HCT116 (cell line): ENCODE measurements around the gene ITPR1. TPM values are rescaled to one million over a fixed set of nuclear protein-coding genes. Genes with fewer than 3 reads are reported as not detected.
A peak's percentile ranks its signal among the peaks of the same experiment; 100 is the strongest.

Experiments
- ATAC-seq: fragments of 200-7000 bp; cut with Tn5 transposase; 2 replicates; pipeline ENCODE4 v1.9.1; 2020; ENCODE audit warnings: mild to moderate bottlenecking, moderate library complexity
- BruUV-seq: library from RNA; stranded (reverse); fragments of 400-500 nt; replicated peaks from 2 replicates; lab custom pipeline; 2021; lab: Mats Ljungman, UMichigan
- CTCF ChIA-PET: fragments of 300-600 bp; sonication (Branson Sonifier 250); formaldehyde crosslinking; loops from one replicate; lab custom pipeline; 2021; ENCODE audit warnings: antibody characterized with exemption; lab: Charles Lee
- POLR2A ChIA-PET: fragments of 300-600, 350-600 bp; sonication (Branson Sonifier 250); formaldehyde crosslinking; loops from one replicate; lab custom pipeline; 2021; ENCODE audit warnings: antibody characterized with exemption; lab: Charles Lee
- RAD21 ChIA-PET, 2 experiments: fragments of 300-600 bp; sonication (Branson Sonifier 250); formaldehyde crosslinking; loops; one replicate each; lab custom pipeline; 2023; ENCODE audit warnings: low total read pairs in 2 of 2; ENCODE audit not compliant: uncharacterized antibody in 2 of 2, unreplicated experiment in 2 of 2, low non-redundant PET in 1 of 2; lab: Charles Lee
- DNase-seq: peaks from one replicate; pipeline ENCODE4 v3.0.0-alpha.2; 2010; ENCODE audit warnings: low read depth, low spot score
- H2AFZ ChIP-seq: fragments of 200-600 bp; shearing (Covaris generic), sonication (generic); 2 replicates; pipeline ENCODE4 v1.6.1; 2017; ENCODE audit warnings: low read depth, mixed run types, mixed read lengths, antibody characterized with exemption, low read length; ENCODE audit not compliant: poor library complexity, severe bottlenecking
- H3K27ac ChIP-seq: 2 replicates; pipeline ENCODE4 v1.5.1; 2012; ENCODE audit warnings: low read depth, low read length
- H3K27me3 ChIP-seq: fragments of 200-600 bp; sonication (generic); 2 replicates; pipeline ENCODE4 v1.6.1; 2016; ENCODE audit warnings: mixed run types, low read length, mixed read lengths; ENCODE audit not compliant: insufficient read depth
- H3K36me3 ChIP-seq, 2 experiments: fragments of 200-500 bp in 1 of 2; fragments of 200-600 bp in 1 of 2; sonication (Bioruptor generic) in 1 of 2; sonication (generic) in 1 of 2; 2 replicates each; pipeline versions ENCODE4 v1.5.1 to v1.6.1; 2014 to 2016; ENCODE audit warnings: low read length in 2 of 2, inconsistent platforms in 1 of 2, mixed read lengths in 1 of 2, mixed run types in 1 of 2; ENCODE audit not compliant: insufficient read depth in 2 of 2, control insufficient read depth in 1 of 2
- H3K4me1 ChIP-seq, 2 experiments: fragments of 200-600 bp in 1 of 2; sonication (generic) in 1 of 2; 2 replicates each; pipeline versions ENCODE4 v1.5.1 to v1.6.1; 2012 to 2017; ENCODE audit warnings: low read length in 2 of 2, inconsistent platforms in 1 of 2, mild to moderate bottlenecking in 1 of 2, mixed read lengths in 1 of 2, mixed run types in 1 of 2, moderate library complexity in 1 of 2; ENCODE audit not compliant: insufficient read depth in 2 of 2, control insufficient read depth in 1 of 2
- H3K4me2 ChIP-seq: fragments of 200-600 bp; sonication (generic); 2 replicates; pipeline ENCODE4 v1.6.1; 2017; ENCODE audit warnings: mixed run types, low read length, mixed read lengths
- H3K4me3 ChIP-seq, 2 experiments: fragments of 200-600 bp in 1 of 2; sonication (generic) in 1 of 2; replicated peaks in 1 of 2; 2 replicates each; pipeline ENCODE4 v1.5.1; 2011 to 2016; ENCODE audit warnings: low read length in 2 of 2, control low read depth in 1 of 2, low read depth in 1 of 2, mild to moderate bottlenecking in 1 of 2, mixed read lengths in 1 of 2, mixed run types in 1 of 2
- H3K79me2 ChIP-seq: fragments of 200-600 bp; sonication (generic); 2 replicates; pipeline ENCODE4 v1.6.1; 2017; ENCODE audit warnings: mild to moderate bottlenecking, mixed run types, low read length, moderate library complexity, mixed read lengths; ENCODE audit not compliant: insufficient read depth
- H3K9ac ChIP-seq: fragments of 200-600 bp; sonication (generic); 2 replicates; pipeline ENCODE4 v1.6.1; 2016; ENCODE audit warnings: low read length, mixed read lengths
- H3K9me2 ChIP-seq: fragments of 200-600 bp; sonication (generic), shearing (Covaris generic); 2 replicates; pipeline ENCODE4 v1.6.1; 2017; ENCODE audit warnings: mixed run types, mild to moderate bottlenecking, moderate library complexity; ENCODE audit not compliant: insufficient read depth
- H3K9me3 ChIP-seq, 2 experiments: fragments of 200-500 bp in 1 of 2; fragments of 200-600 bp in 1 of 2; sonication (Bioruptor generic) in 1 of 2; sonication (generic) in 1 of 2; 2 replicates each; pipeline ENCODE4 v1.6.1; 2014 to 2017; ENCODE audit warnings: low read length in 2 of 2, mixed read lengths in 2 of 2, inconsistent platforms in 1 of 2, low read depth in 1 of 2, mild to moderate bottlenecking in 1 of 2, mixed run types in 1 of 2, moderate library complexity in 1 of 2; ENCODE audit not compliant: control insufficient read depth in 1 of 2, insufficient read depth in 1 of 2
- H4K20me1 ChIP-seq: fragments of 200-600 bp; sonication (generic), shearing (Covaris generic); 2 replicates; pipeline ENCODE4 v1.6.1; 2017; ENCODE audit warnings: mixed run types, mild to moderate bottlenecking, moderate library complexity; ENCODE audit not compliant: insufficient read depth
- ATF3 ChIP-seq: IDR thresholded peaks from 2 replicates; pipeline ENCODE4 v1.6.1; 2012
- CEBPB ChIP-seq: IDR thresholded peaks from 2 replicates; pipeline ENCODE4 v1.6.1; 2012; ENCODE audit warnings: low read depth
- CTCF ChIP-seq, 3 experiments: fragments of 200-600 bp in 1 of 3; sonication (generic) in 1 of 3; IDR thresholded peaks in 2 of 3; conservative IDR thresholded peaks in 1 of 3; 2 replicates each; pipeline ENCODE4 v1.5.1; 2012 to 2017; ENCODE audit warnings: low read depth in 2 of 3, low read length in 2 of 3, antibody characterized with exemption in 1 of 3, borderline replicate concordance in 1 of 3, control low read depth in 1 of 3, mild to moderate bottlenecking in 1 of 3, mixed read lengths in 1 of 3, mixed run types in 1 of 3, moderate library complexity in 1 of 3; ENCODE audit not compliant: insufficient read depth in 1 of 3
- EGR1 ChIP-seq: IDR thresholded peaks from 2 replicates; pipeline ENCODE4 v1.6.1; 2012; ENCODE audit warnings: low read depth
- ELF1 ChIP-seq: IDR thresholded peaks from 2 replicates; pipeline ENCODE4 v1.6.1; 2012; ENCODE audit warnings: low read depth, borderline replicate concordance
- EZH2 ChIP-seq: fragments of 200-600 bp; sonication (generic); IDR thresholded peaks from 2 replicates; pipeline ENCODE4 v1.6.1; 2017; ENCODE audit warnings: antibody characterized with exemption, mixed run types
- EZH2phosphoT487 ChIP-seq: fragments of 200-600 bp; IDR thresholded peaks from 2 replicates; pipeline ENCODE4 v1.6.1; 2018; ENCODE audit warnings: antibody characterized with exemption, borderline replicate concordance
- FOSL1 ChIP-seq: IDR thresholded peaks from 2 replicates; pipeline ENCODE4 v1.6.1; 2012; ENCODE audit warnings: low read depth
- MAX ChIP-seq: IDR thresholded peaks from 2 replicates; pipeline ENCODE4 v1.6.1; 2012
- POLR2A ChIP-seq: IDR thresholded peaks from 2 replicates; pipeline ENCODE4 v1.7.0; 2011; ENCODE audit warnings: borderline replicate concordance; ENCODE audit not compliant: insufficient read depth, insufficient read length; ENCODE audit errors: extremely low read depth
- POLR2AphosphoS5 ChIP-seq: IDR thresholded peaks from 2 replicates; pipeline ENCODE4 v1.6.1; 2011; ENCODE audit warnings: mild to moderate bottlenecking, low read depth, low read length, moderate library complexity
- RAD21 ChIP-seq: IDR thresholded peaks from 2 replicates; pipeline ENCODE4 v1.6.1; 2012; ENCODE audit warnings: low read depth, mild to moderate bottlenecking
- REST ChIP-seq: IDR thresholded peaks from 2 replicates; pipeline ENCODE4 v1.6.1; 2012; ENCODE audit warnings: low read depth
- SIN3A ChIP-seq: IDR thresholded peaks from 2 replicates; pipeline ENCODE4 v1.6.1; 2012; ENCODE audit warnings: low read depth
- SP1 ChIP-seq: IDR thresholded peaks from 2 replicates; pipeline ENCODE4 v1.6.1; 2012; ENCODE audit warnings: low read depth
- TCF7L2 ChIP-seq: IDR thresholded peaks from 2 replicates; pipeline ENCODE4 v1.7.0; 2011; ENCODE audit warnings: borderline replicate concordance, inconsistent platforms; ENCODE audit not compliant: insufficient read depth, insufficient read length; ENCODE audit errors: extremely low read depth
- YY1 ChIP-seq: IDR thresholded peaks from 2 replicates; pipeline ENCODE4 v1.6.1; 2011; ENCODE audit warnings: low read length, low read depth, moderate library complexity, mild to moderate bottlenecking; ENCODE audit not compliant: insufficient replicate concordance; ENCODE audit errors: extremely low read depth
- ZBTB33 ChIP-seq: IDR thresholded peaks from 2 replicates; pipeline ENCODE4 v1.6.1; 2011; ENCODE audit warnings: mild to moderate bottlenecking, low read length, moderate library complexity; ENCODE audit not compliant: insufficient replicate concordance; ENCODE audit errors: extremely low read depth
- ZFX ChIP-seq: fragments of 450-650 bp; IDR thresholded peaks from 2 replicates; pipeline ENCODE4 v1.6.1; 2017
- ZNF274 ChIP-seq: fragments of 200-500 bp; sonication (Bioruptor generic); IDR thresholded peaks from 2 replicates; pipeline ENCODE4 v1.6.1; 2014; ENCODE audit warnings: mild to moderate bottlenecking, low read depth, low read length, inconsistent platforms
- intact Hi-C: fragments of 100-400 bp; cut with micrococcal nuclease; formaldehyde crosslinking; loops from 2 replicates; pipeline ENCODE4 v1.10.0; 2022
- total RNA-seq: library from RNA; stranded (reverse); gene quantifications from one replicate; pipeline ENCODE4 v1.2.1, GENCODE V29; 2021; ENCODE audit not compliant: unreplicated experiment

Gene ITPR1
- total RNA-seq, 1 experiment from 2014 or later = 9.2 TPM

GRCh38 chr3:4721511-4721911 lies 228.4 kb downstream of the ITPR1 start:
- H3K4me1 ChIP-seq = peaks cover 16 to 30% of the 10 kb centered on the region in 2 experiments; a peak in 3 of 4 replicates
- H3K27me3 ChIP-seq = no peaks in the 10 kb centered on the region
- H3K27ac ChIP-seq = 0 out of 2 replicates have a peak overlapping the region, but pooled peaks have one; percentile 12
- no peaks in the 10 kb centered on the region for H3K9me2 ChIP-seq
- no peak overlapping the region for H2AFZ ChIP-seq
- no TSS peak for BruUV-seq
- H3K4me2 ChIP-seq = peak overlapping the region; percentile 7; the same call in 1 of the 2 replicates
- no peaks in the 10 kb centered on the region for H3K9me3 ChIP-seq
- intact Hi-C loops = no loop called here
- no peak overlapping the region for H3K9ac ChIP-seq
- no peaks in the 10 kb centered on the region for H3K79me2 ChIP-seq
- ChIA-PET RAD21 (interaction anchor here (1.1 to 1.7 kb wide), 7 partner anchors 10 to 305 kb away, joined by 3 to 9 read pairs (median 4); partner anchors contain the start of gene BHLHE40 (in 1 of the 2)), POLR2A (interaction anchor here (0.7 to 2.1 kb wide), 5 partner anchors 10 to 301 kb away, joined by 3 to 7 read pairs (median 3); partner anchors contain the start of gene BHLHE40), CTCF (interaction anchor here (1.1 to 2.5 kb wide), 9 partner anchors 10 to 337 kb away, joined by 4 to 28 read pairs (median 6); no protein-coding TSS in a partner anchor)
- DNase-seq (no peak), ATAC-seq (peak; percentile 12; the same call in 1 of the 2 replicates)
- no peaks in the 10 kb centered on the region for H3K36me3 ChIP-seq
- no peak overlapping the region for H3K4me3 ChIP-seq
- TF ChIP-seq ATF3 (no peak), TCF7L2 (no peak), SP1 (no peak), ZFX (no peak), POLR2AphosphoS5 (no peak), CTCF (IDR thresholded peaks at IDR 0.05 in 2 of 3, conservative IDR thresholded peaks at IDR 0.05 in 1 of 3; ENCODE audit: borderline replicate concordance in 1 of 3, insufficient read depth in 1 of 3, low read depth in 2 of 3, low read length in 2 of 3) (no peak), ZNF274 (no peak), CEBPB (no peak), EGR1 (no peak), EZH2 (no peak), RAD21 (no peak), MAX (no peak), ELF1 (no peak), EZH2phosphoT487 (no peak), SIN3A (no peak), FOSL1 (no peak), REST (no peak), YY1 (no peak), POLR2A (no peak), ZBTB33 (no peak)
- H4K20me1 ChIP-seq = no peaks in the 10 kb centered on the region
